Keratinocyte (primary cell): ENCODE results near the gene ROR2. TPM values are rescaled to one million over a fixed set of nuclear protein-coding genes. Genes with fewer than 3 reads are reported as not detected.

Experiments
- DNase-seq: peaks from one replicate; pipeline ENCODE4 v3.0.0-alpha.2; 2011; ENCODE audit warnings: low read depth, missing footprints, low spot score
- FAIRE-seq: peaks from 2 replicates; lab custom pipeline; 2011; peaks lifted over from hg19 to GRCh38; lab: Jason Lieb, UNC
- H2AFZ ChIP-seq: 2 replicates; pipeline ENCODE4 v1.6.0; 2012; ENCODE audit warnings: low read length, control low read depth, inconsistent platforms; ENCODE audit not compliant: control insufficient read depth
- H3K27ac ChIP-seq: 2 replicates; pipeline ENCODE4 v1.5.1; 2011; ENCODE audit warnings: low read length; ENCODE audit not compliant: control insufficient read depth, insufficient read depth
- H3K27me3 ChIP-seq: 3 replicates; pipeline ENCODE4 v1.6.0; 2011; ENCODE audit warnings: low read length; ENCODE audit not compliant: control insufficient read depth, insufficient read depth; ENCODE audit errors: extremely low read depth
- H3K36me3 ChIP-seq, 2 experiments: 2 replicates in 1 of 2; 3 replicates in 1 of 2; pipeline ENCODE4 v1.5.1; 2011; ENCODE audit warnings: low read length in 2 of 2, mild to moderate bottlenecking in 1 of 2; ENCODE audit not compliant: control insufficient read depth in 2 of 2, insufficient read depth in 2 of 2; ENCODE audit errors: extremely low read depth in 1 of 2
- H3K4me1 ChIP-seq: 3 replicates; pipeline ENCODE4 v1.5.1; 2011; ENCODE audit warnings: low read length; ENCODE audit not compliant: control insufficient read depth, insufficient read depth; ENCODE audit errors: extremely low read depth
- H3K4me2 ChIP-seq: 3 replicates; pipeline ENCODE4 v1.6.0; 2011; ENCODE audit warnings: low read depth, low read length; ENCODE audit not compliant: control insufficient read depth, insufficient read depth; ENCODE audit errors: extremely low read depth
- H3K4me3 ChIP-seq, 3 experiments: fragments of 200-600 bp in 1 of 3; sonication (generic) in 1 of 3; 2 replicates in 2 of 3; 3 replicates in 1 of 3; pipeline ENCODE4 v1.5.1; 2011 to 2016; ENCODE audit warnings: low read length in 3 of 3, mild to moderate bottlenecking in 3 of 3, control low read depth in 2 of 3, inconsistent platforms in 1 of 3, low read depth in 1 of 3, mixed read lengths in 1 of 3, mixed run types in 1 of 3, moderate library complexity in 1 of 3; ENCODE audit not compliant: control insufficient read depth in 2 of 3, insufficient read depth in 2 of 3; ENCODE audit errors: extremely low read depth in 1 of 3
- H3K79me2 ChIP-seq: 2 replicates; pipeline ENCODE4 v1.6.0; 2012; ENCODE audit warnings: low read length; ENCODE audit not compliant: control insufficient read depth, insufficient read depth
- H3K9ac ChIP-seq: 3 replicates; pipeline ENCODE4 v1.6.0; 2011; ENCODE audit warnings: low read length; ENCODE audit not compliant: control insufficient read depth, insufficient read depth; ENCODE audit errors: extremely low read depth
- H3K9me1 ChIP-seq: 3 replicates; pipeline ENCODE4 v1.6.0; 2011; ENCODE audit warnings: low read length; ENCODE audit not compliant: control insufficient read depth, insufficient read depth; ENCODE audit errors: extremely low read depth
- H3K9me3 ChIP-seq: 2 replicates; pipeline ENCODE4 v1.5.1; 2012; ENCODE audit warnings: low read depth, low read length; ENCODE audit not compliant: control insufficient read depth
- H4K20me1 ChIP-seq: 3 replicates; pipeline ENCODE4 v1.6.0; 2011; ENCODE audit warnings: low read length; ENCODE audit not compliant: control insufficient read depth, insufficient read depth; ENCODE audit errors: extremely low read depth
- EZH2 ChIP-seq: IDR thresholded peaks from one replicate; pipeline ENCODE4 v1.6.1; 2012; ENCODE audit warnings: inconsistent platforms, mild to moderate bottlenecking, low read length, moderate library complexity
- dilution Hi-C: fragments of 300-500 bp; cut with MboI; formaldehyde crosslinking; loops from one replicate; pipeline ENCODE4 v1.7.0; 2020; ENCODE audit warnings: low sequenced_read_pairs; ENCODE audit not compliant: extremely low pct_ligation_motif_present
- polyA plus RNA-seq, 5 experiments: library from polyadenylated mRNA; depleted of rRNA in 3 of 5; stranded (reverse) in 3 of 5; stranded (forward) in 1 of 5; unstranded in 1 of 5; fragments of >200 nt; gene quantifications; 1 replicate in 1 of 5; 2 replicates in 3 of 5; 3 replicates in 1 of 5; pipeline versions ENCODE4 v1.2.1 to v1.2.3, GENCODE V29; 2011 to 2012; ENCODE audit warnings: missing spikeins in 2 of 5, low read depth in 1 of 5, low replicate concordance in 1 of 5
- TF ChIP-seq, protein P1 (sequence below), 3 experiments: IDR thresholded peaks in 1 of 3; conservative IDR thresholded peaks in 1 of 3; optimal IDR thresholded peaks in 1 of 3; 2 replicates in 2 of 3; 3 replicates in 1 of 3; pipeline versions ENCODE3 to v1.5.1; 2011; ENCODE audit warnings: low read length in 3 of 3, mild to moderate bottlenecking in 3 of 3, moderate library complexity in 2 of 3, control low read depth in 1 of 3, inconsistent platforms in 1 of 3; ENCODE audit not compliant: insufficient read depth in 2 of 3; ENCODE audit errors: extremely low read depth in 1 of 3

ROR2 gene
- polyA plus RNA-seq, 1 donor (not counting 4 experiments of a cell fraction or from before 2014, with no cell fraction given) = 0.22 TPM

DNA sequence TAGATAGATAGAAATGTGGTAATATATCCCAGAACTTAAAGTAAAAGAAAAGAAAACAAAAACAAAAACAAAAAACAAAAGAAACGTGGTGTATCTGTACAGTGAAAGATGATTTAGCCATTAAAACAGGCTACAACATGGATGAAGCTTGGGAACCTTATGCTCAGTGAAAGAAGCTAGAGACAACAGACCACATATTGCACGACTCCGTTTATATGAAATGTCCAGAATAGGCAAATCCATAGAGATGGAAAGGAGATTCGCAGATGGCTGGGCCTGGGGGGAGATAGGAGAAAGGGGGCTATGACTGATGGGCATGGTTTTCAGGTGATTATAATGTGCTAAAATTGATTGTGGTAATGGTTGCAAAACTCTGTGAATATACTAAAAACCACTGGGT lies 86.6 kb downstream of the ROR2 start:
- H3K36me3 ChIP-seq = no peaks in the 10 kb centered on the region
- FAIRE-seq (no peak), DNase-seq (no peak)
- no peak overlapping the region for H3K4me2 ChIP-seq
- H3K4me1 ChIP-seq = no peaks in the 10 kb centered on the region
- H3K79me2 ChIP-seq = no peaks in the 10 kb centered on the region
- H3K27me3 ChIP-seq = peaks cover 6% of the 10 kb centered on the region
- no peak overlapping the region for H3K27ac ChIP-seq
- no peaks in the 10 kb centered on the region for H3K9me1 ChIP-seq
- TF ChIP-seq, protein P1, sequence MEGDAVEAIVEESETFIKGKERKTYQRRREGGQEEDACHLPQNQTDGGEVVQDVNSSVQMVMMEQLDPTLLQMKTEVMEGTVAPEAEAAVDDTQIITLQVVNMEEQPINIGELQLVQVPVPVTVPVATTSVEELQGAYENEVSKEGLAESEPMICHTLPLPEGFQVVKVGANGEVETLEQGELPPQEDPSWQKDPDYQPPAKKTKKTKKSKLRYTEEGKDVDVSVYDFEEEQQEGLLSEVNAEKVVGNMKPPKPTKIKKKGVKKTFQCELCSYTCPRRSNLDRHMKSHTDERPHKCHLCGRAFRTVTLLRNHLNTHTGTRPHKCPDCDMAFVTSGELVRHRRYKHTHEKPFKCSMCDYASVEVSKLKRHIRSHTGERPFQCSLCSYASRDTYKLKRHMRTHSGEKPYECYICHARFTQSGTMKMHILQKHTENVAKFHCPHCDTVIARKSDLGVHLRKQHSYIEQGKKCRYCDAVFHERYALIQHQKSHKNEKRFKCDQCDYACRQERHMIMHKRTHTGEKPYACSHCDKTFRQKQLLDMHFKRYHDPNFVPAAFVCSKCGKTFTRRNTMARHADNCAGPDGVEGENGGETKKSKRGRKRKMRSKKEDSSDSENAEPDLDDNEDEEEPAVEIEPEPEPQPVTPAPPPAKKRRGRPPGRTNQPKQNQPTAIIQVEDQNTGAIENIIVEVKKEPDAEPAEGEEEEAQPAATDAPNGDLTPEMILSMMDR (optimal IDR thresholded peaks at IDR 0.05 in 1 of 3, IDR thresholded peaks at IDR 0.05 in 1 of 3, conservative IDR thresholded peaks at IDR 0.05 in 1 of 3; ENCODE audit: extremely low read depth in 1 of 3, insufficient read depth in 2 of 3, low read length in 3 of 3) = no peak
- no peak for TF ChIP-seq EZH2
- H4K20me1 ChIP-seq = no peaks in the 10 kb centered on the region
- H3K9ac ChIP-seq = no peak overlapping the region
- H3K4me3 ChIP-seq = no peak overlapping the region
- H2AFZ ChIP-seq = no peak overlapping the region
- H3K9me3 ChIP-seq = no peaks in the 10 kb centered on the region
- dilution Hi-C loops = no loop called here

DNA sequence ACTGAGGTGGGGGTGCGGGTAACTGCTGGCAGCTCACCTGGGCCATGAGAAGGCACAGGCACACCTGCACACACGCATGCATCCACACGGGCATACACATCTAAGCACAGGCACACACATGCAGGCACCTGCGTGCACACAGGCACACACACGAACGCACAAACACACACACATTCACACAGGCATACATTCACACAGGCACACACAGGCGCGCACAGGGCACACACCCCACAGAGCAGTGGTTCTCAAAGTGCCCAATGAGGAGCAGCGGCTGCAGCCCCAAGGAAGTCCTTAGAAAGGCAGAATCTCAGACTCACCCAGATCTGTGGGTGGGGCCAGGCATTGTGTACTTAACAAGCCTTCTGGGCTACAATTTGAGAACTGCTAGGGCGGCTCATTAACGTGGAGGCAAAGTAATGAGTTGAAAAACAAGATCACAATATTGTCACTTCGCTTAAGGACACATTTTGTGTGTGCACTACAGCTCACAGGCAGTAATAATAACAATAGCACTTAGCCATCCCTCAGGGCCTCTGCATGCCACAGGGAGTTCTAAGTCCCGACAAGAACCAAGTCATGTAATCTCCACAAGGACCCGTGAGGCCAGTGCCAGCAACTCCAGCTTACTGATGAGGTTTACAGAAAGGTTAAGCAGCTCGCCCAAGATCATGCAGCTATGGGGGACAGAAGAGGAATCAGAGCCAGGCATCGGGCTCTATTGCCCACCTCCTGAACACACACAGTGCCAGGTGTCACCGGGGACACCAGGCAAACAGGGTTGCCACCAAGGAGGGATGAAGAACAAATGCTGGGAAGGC lies 91.6 kb downstream of the ROR2 start:
- no peaks in the 10 kb centered on the region for H3K79me2 ChIP-seq
- H3K36me3 ChIP-seq = no peaks in the 10 kb centered on the region
- H3K27me3 ChIP-seq = no peaks in the 10 kb centered on the region
- no peak overlapping the region for H2AFZ ChIP-seq
- H4K20me1 ChIP-seq = no peaks in the 10 kb centered on the region
- H3K4me2 ChIP-seq = no peak overlapping the region
- no peak for DNase-seq
- dilution Hi-C loops = no loop called here
- no peaks in the 10 kb centered on the region for H3K9me3 ChIP-seq
- FAIRE-seq = no peak
- no peak overlapping the region for H3K27ac ChIP-seq
- no peaks in the 10 kb centered on the region for H3K9me1 ChIP-seq
- no peak overlapping the region for H3K9ac ChIP-seq
- H3K4me1 ChIP-seq = no peaks in the 10 kb centered on the region
- no peak overlapping the region for H3K4me3 ChIP-seq
- no peak for TF ChIP-seq EZH2
- TF ChIP-seq, protein P1 (optimal IDR thresholded peaks at IDR 0.05 in 1 of 3, IDR thresholded peaks at IDR 0.05 in 1 of 3, conservative IDR thresholded peaks at IDR 0.05 in 1 of 3; ENCODE audit: extremely low read depth in 1 of 3, insufficient read depth in 2 of 3, low read length in 3 of 3) = no peak
